HL-60 (cell line): ENCODE data around the gene TRPC4AP.

Source experiments
- GABPA ChIP-seq: IDR thresholded peaks from 2 replicates; pipeline ENCODE4 v1.6.1; 2012; ENCODE audit warnings: low read depth
- POLR2AphosphoS5 ChIP-seq: IDR thresholded peaks from 2 replicates; pipeline ENCODE4 v1.6.1; 2012; ENCODE audit warnings: low read depth
- SPI1 ChIP-seq: IDR thresholded peaks from 2 replicates; pipeline ENCODE4 v1.6.1; 2012; ENCODE audit warnings: low read depth, mild to moderate bottlenecking, borderline replicate concordance
- TF ChIP-seq, protein P1 (sequence below): IDR thresholded peaks from one replicate; pipeline ENCODE4 v1.5.1; 2011; ENCODE audit warnings: low read length, control low read depth, inconsistent platforms; ENCODE audit not compliant: insufficient read depth
- TF ChIP-seq, protein P2 (sequence below): IDR thresholded peaks from 2 replicates; pipeline ENCODE4 v1.6.1; 2012; ENCODE audit warnings: low read depth; ENCODE audit not compliant: insufficient replicate concordance

DNA sequence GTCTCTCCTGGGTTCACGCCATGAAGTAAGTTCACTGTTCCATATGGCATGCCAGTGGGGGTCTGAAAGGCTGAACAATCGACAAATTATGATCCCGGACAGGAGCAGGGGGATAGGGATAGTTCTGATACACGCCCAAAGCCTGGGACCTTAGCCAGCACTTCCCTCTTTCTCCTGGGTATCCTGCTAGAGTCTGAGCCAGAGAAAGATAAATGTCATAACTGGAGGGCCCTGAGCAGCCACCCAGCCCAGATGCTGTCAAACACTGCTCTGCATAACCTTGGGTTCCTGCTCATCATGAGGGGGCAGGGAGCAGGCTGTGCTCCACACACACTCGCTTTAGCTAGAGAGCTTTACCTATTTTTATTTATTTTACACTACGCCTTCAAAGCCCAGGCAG lies 42.3 kb upstream of the TRPC4AP start:
- TF ChIP-seq, protein P1, sequence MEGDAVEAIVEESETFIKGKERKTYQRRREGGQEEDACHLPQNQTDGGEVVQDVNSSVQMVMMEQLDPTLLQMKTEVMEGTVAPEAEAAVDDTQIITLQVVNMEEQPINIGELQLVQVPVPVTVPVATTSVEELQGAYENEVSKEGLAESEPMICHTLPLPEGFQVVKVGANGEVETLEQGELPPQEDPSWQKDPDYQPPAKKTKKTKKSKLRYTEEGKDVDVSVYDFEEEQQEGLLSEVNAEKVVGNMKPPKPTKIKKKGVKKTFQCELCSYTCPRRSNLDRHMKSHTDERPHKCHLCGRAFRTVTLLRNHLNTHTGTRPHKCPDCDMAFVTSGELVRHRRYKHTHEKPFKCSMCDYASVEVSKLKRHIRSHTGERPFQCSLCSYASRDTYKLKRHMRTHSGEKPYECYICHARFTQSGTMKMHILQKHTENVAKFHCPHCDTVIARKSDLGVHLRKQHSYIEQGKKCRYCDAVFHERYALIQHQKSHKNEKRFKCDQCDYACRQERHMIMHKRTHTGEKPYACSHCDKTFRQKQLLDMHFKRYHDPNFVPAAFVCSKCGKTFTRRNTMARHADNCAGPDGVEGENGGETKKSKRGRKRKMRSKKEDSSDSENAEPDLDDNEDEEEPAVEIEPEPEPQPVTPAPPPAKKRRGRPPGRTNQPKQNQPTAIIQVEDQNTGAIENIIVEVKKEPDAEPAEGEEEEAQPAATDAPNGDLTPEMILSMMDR: no peak
- TF ChIP-seq GABPA: no peak
- TF ChIP-seq POLR2AphosphoS5: no peak
- TF ChIP-seq, protein P2, sequence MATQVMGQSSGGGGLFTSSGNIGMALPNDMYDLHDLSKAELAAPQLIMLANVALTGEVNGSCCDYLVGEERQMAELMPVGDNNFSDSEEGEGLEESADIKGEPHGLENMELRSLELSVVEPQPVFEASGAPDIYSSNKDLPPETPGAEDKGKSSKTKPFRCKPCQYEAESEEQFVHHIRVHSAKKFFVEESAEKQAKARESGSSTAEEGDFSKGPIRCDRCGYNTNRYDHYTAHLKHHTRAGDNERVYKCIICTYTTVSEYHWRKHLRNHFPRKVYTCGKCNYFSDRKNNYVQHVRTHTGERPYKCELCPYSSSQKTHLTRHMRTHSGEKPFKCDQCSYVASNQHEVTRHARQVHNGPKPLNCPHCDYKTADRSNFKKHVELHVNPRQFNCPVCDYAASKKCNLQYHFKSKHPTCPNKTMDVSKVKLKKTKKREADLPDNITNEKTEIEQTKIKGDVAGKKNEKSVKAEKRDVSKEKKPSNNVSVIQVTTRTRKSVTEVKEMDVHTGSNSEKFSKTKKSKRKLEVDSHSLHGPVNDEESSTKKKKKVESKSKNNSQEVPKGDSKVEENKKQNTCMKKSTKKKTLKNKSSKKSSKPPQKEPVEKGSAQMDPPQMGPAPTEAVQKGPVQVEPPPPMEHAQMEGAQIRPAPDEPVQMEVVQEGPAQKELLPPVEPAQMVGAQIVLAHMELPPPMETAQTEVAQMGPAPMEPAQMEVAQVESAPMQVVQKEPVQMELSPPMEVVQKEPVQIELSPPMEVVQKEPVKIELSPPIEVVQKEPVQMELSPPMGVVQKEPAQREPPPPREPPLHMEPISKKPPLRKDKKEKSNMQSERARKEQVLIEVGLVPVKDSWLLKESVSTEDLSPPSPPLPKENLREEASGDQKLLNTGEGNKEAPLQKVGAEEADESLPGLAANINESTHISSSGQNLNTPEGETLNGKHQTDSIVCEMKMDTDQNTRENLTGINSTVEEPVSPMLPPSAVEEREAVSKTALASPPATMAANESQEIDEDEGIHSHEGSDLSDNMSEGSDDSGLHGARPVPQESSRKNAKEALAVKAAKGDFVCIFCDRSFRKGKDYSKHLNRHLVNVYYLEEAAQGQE: no peak
- TF ChIP-seq SPI1: no peak
